Suprapubic skin (tissue), 4 donors: ENCODE measurements around the gene LRFN2.

Experiments used
- POLR2A ChIP-seq, 2 donors: fragments of 450-650 bp; IDR thresholded peaks; one replicate each; pipeline ENCODE4 v1.6.1; 2017; ENCODE audit warnings: antibody characterized with exemption in 2 of 2, mild to moderate bottlenecking in 2 of 2, moderate library complexity in 2 of 2
- POLR2AphosphoS5 ChIP-seq, 3 donors: sonication (generic); formaldehyde crosslinking; IDR thresholded peaks; one replicate each; pipeline ENCODE4 v1.6.1; 2017; ENCODE audit warnings: antibody characterized with exemption in 3 of 3
- TF ChIP-seq, protein P1 (sequence below), 2 donors: fragments of 200-600 bp in 1 of 2; fragments of 450-650 bp in 1 of 2; sonication (generic) in 1 of 2; IDR thresholded peaks; one replicate each; pipeline ENCODE4 v1.5.1; 2016 to 2019; ENCODE audit warnings: antibody characterized with exemption in 2 of 2, mild to moderate bottlenecking in 1 of 2, moderate library complexity in 1 of 2

DNA sequence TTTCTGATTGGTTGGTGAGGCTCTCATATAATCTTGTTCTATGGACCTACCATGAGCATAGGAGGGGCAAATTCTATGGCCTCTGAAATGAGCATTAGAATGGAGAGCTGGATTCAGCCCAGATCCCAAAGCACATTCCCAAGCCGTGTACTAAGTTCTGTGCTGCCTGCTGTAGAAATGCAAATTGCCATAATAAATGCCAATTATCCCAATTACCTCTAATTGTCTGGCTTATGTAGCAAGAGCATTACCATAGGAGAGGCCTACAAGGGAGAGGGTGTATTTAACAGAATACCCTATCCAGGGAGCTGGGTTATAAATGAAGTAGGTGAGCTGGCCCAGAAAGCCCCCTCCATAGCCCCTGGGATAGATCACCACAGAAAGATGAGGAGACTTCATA lies 126.8 kb downstream of the LRFN2 start:
- TF ChIP-seq, protein P1, sequence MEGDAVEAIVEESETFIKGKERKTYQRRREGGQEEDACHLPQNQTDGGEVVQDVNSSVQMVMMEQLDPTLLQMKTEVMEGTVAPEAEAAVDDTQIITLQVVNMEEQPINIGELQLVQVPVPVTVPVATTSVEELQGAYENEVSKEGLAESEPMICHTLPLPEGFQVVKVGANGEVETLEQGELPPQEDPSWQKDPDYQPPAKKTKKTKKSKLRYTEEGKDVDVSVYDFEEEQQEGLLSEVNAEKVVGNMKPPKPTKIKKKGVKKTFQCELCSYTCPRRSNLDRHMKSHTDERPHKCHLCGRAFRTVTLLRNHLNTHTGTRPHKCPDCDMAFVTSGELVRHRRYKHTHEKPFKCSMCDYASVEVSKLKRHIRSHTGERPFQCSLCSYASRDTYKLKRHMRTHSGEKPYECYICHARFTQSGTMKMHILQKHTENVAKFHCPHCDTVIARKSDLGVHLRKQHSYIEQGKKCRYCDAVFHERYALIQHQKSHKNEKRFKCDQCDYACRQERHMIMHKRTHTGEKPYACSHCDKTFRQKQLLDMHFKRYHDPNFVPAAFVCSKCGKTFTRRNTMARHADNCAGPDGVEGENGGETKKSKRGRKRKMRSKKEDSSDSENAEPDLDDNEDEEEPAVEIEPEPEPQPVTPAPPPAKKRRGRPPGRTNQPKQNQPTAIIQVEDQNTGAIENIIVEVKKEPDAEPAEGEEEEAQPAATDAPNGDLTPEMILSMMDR (IDR thresholded peaks at IDR 0.05), result no peak
- no peak for TF ChIP-seq POLR2A (IDR thresholded peaks at IDR 0.05)
- no peak for TF ChIP-seq POLR2AphosphoS5 (IDR thresholded peaks at IDR 0.05)
